Left forelimb (tissue), 1 donor: ENCODE results near the gene TPSD1.
"Not testable (repeated sequence)": the region's sequence is repeated elsewhere in the genome, so short reads cannot be mapped to it uniquely, and the experiment has no call there.

Experiments used
- DNase-seq: peaks from one replicate; pipeline ENCODE4 v3.0.0-alpha.2; 2018; ENCODE audit warnings: low spot score

The TPSD1 gene

GRCh38 chr16:1281517-1281916 lies 25.6 kb downstream of the TPSD1 start:
- DNase-seq, result no peak

- DNase-seq, result peak; percentile 52
Measured at GRCh38 chr16:1282324-1282973, 26.6 kb downstream of the TPSD1 start.

- no peak for DNase-seq
Measured at GRCh38 chr16:1283296-1283695, 27.4 kb downstream of the TPSD1 start.

- DNase-seq, result peak; percentile 56
Measured at GRCh38 chr16:1283996-1284616, 28.2 kb downstream of the TPSD1 start.

DNA sequence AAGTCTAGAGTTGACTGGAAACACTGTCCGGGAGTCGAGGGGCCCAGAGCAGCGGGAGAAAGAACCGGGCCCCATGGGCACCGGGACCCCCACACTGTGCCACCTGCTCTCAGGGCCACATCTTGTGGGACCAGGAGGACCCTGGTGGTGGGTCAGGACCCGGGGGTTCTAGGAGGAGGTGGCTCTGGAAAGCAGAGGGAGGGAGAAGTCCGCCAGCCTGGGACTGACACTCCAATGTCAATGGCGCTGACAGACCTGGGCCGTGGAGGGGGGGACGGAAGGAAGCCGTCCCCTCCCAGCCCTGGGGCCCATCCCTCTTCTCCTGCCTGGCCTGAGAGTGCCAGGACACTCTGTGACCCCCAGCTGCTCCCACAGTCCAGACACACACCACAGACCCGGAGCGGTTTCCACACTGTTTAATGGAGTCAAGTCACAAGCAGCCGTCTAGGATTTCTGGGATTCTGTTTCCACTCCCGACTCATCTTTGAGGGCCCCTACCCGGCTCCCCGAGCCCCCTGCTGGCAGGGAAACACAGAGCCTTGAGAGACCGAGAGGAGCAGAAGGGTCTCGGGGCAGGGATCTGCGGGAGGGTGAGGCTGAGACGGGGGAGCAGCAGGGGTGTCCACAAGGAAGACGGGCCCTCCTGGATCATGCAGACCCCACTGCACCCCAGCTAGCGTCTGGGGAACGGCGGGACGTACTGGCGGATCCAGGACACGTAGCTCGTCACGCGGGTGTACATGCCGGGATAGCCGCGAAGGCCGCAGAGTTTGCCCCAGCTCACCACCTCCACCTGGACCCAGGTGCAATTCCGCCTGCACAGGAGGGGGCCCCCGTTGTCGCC lies 30.0 kb downstream of the TPSD1 start:
- DNase-seq, result no peak

GRCh38 chr16:1286513-1287094 lies 30.7 kb downstream of the TPSD1 start:
- DNase-seq, result no peak

DNA sequence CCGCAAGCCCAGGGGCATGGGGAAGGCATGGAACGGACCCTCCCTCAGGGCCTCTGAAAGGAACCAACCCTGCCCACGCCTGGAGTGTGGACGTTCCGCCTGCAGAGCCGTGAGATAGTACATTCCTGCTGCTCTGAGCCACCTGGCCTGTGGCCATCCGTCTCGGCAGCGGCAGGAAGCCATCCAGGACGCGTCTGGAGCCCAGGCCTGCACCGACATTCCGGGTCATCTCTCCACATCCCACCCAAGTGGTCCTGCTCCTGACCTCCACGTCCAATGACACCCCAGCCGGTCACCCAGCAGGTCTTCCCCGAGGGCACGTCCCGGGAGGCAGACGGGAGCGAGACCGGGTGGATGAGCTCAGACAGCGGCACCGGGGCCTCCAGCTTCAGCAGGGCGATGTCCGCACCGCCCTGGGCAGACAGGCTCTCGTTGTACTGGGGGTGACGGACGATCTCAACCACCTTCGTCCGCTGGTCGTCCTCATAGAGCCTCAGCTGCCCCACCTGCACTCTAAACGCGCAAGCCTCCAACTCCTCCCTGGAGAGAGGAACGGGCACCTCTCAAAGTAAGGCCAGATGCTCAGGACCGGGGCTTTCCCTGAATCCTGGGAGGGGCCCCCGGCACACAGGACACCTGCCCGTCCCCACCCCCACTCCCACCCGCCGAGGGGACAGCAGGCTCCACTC lies 32.3 kb downstream of the TPSD1 start:
- peak; percentile 55 for DNase-seq

DNA sequence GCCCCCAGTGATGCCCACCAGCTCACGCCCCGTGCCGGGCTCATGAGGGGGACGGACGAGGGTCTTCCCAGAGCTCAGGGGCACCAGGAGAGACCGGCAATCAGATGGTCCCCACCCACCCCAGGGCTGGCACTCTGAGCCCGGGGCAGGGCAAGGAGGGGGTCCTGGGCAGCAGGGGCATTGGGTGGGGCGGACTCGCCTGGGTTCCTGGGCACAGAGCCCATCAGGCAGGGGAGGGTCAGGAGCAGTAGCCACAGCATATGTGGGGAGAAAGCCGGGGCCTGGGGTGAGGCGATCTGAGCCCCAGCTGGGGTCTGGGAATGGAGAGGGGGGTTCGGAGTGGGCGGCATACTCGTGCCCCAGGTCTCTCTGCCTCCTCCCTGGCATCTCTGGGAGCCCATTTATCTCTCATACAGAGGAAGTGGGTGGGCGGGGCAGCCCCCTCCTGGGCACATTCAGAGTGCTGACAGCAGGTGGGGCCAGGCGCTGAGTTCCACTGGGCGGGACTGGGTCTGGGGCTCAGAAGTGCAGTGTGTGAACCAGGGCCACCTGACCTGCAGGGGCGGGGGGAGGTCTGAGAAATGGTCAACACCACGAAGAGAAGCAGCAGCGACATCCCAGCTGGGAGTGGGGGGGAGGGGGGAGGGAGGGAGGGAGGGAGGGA lies 33.1 kb downstream of the TPSD1 start:
- no peak for DNase-seq

DNA sequence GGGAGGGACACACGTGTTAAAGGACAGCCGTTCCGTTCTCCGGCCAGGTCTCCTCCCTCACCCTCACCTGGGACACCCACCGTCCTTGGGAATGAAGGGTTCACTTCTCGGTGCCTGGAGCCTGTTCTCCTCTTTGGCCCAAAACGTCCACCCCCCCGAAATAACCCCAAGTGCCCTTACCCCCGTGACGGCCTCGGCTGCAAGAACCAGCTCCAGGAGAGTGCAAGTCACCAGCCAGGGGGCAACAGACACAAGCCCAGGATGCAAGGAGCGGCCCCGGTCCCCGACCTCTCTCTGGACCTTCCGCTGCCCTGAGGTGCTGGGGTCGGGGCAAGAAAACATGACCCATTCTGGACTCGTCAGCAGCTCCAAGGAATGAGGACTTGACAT lies 33.6 kb downstream of the TPSD1 start:
- no peak for DNase-seq

DNA sequence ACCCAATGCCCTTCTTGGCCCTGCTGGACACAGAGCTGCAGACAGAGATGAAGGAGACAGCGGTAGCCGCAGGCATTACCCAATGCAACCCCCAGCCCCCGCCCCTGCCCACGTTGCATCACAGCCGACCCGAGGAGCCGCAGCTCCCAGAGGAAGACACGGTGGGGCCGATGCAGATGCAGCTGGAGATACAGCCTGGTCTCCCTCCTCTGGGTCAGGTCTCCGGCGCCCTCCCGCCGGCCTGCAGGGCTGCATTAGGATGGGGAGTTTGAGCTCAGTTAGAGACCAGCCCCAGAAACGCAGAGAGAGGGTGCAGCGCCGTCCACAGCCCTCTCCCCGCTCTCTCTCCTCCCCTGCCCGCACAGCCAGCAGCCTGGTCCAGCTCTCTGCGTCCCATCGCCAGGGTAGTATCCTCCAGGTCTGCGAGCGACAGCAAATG lies 34.2 kb downstream of the TPSD1 start:
- DNase-seq, result peak; percentile 61

- no peak for DNase-seq
Measured at GRCh38 chr16:1290860-1291575, 35.1 kb downstream of the TPSD1 start.

GRCh38 chr16:1291576-1291974 lies 35.7 kb downstream of the TPSD1 start:
- DNase-seq, result no peak

DNA sequence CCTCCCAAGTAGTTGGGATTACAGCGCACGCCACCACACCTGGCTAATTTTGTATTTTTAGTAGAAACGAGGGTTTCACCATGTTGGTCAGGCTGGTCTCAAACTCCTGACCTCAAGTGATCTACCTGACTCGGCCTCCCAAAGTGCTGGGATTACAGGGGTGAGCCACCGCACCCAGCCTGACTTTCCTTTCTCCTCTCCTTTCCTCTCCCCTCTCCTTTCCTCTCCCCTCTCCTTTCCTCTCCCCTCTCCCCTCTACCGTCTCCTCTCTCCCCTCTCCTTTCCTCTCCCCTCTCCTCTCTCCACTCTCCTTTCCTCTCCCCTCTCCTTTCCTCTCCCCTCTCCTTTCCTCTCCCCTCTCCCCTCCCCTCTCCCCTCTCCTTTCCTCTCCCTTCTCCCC lies 36.3 kb downstream of the TPSD1 start:
- not testable (repeated sequence) for DNase-seq

DNA sequence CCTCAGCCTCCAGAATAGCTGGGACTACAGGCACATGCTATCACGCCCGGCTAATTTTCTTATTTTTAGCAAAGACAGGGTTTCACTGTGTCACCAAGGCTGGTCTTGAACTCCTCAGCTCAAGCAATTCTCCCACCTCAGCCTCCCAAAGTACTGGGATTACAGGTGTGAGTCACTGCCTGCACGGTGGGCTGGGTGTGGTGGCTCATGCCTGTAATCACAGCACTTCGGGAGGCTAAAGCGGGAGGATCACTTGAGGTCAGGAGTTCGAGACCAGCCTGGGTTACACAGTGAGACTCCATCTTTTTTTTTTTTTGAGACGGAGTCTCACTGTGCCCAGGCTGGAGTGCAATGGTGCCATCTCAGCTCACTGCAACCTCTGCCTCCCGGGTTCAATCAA lies 36.9 kb downstream of the TPSD1 start:
- not testable (repeated sequence) for DNase-seq

GRCh38 chr16:1293921-1294656 lies 38.2 kb downstream of the TPSD1 start:
- no peak for DNase-seq

DNA sequence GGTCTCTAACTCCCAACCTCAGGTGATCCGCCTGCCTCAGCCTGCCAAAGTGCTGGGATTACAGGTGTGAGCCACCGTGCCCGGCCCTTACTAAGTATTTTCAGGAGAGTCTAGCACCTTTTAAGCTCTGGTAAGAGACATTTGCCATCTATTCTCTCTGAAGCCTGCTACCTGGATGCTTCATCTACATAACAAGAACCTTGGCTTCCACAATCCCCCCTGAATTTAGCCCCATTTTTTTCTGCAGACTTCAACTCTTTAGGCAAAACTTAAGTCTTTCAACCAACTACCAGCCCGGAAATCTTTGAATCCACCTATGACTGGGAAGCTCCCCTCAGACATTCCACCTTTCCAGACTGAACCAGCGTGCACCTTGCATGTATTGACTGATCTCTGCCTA lies 39.6 kb downstream of the TPSD1 start:
- DNase-seq, result no peak

DNA sequence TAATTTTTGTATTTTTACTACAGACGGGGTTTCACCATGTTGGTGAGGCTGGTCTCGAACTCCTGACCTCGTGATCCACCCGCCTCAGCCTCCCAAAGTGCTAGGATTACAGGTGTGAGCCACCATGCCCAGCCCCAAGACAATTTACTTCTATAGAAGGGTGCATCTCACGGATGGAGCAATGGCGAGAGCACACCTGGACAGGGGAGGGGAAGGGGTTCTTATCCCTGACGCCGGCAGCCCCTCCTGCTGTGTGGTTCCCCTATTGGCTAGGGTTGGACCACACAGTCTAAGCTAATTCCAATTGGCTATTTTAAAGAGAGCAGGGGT lies 40.8 kb downstream of the TPSD1 start:
- DNase-seq, result not testable (repeated sequence)

DNA sequence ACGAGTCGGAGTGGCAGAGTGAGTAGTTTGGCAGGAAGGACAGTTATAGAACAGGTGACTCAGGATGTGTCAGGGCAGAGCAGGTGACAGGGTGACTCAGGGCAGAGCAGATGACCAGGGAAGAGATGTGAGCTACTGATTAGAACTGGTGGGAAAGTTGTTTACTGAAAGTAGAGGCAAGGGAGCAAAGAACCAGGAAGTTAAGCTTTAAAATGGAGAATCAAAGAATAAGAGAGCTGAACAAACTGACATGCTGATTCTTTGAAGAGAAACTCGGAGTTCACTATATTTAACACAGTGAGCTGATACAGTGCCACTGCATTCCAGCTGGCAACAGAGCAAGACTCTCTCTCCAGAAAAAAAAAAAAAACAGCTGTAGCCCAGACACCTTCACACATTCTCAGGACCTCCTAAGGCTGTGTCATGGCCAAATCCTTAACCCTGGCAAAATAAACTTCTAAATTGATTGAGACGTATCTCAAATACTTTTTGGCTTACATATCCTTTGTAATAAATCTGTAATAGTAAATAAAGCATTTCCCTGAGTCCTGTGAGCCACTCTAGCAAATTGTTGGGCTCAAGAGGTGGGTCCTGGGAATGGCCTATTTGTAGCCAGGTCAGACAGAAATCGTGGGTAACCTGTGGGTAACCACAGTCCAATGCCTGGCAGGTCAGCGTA lies 41.3 kb downstream of the TPSD1 start:
- DNase-seq, result no peak

- DNase-seq, result no peak
Measured at GRCh38 chr16:1298406-1298805, 42.5 kb downstream of the TPSD1 start.
